HG03280 (cell line): Measurements from ENCODE around the gene SH3TC2.

Source experiments
- ATAC-seq: cut with Tn5 transposase; IDR thresholded peaks from one replicate; pipeline ENCODE4 v1.9.1; 2021; ENCODE audit warnings: mild to moderate bottlenecking, moderate library complexity; ENCODE audit not compliant: unreplicated experiment

Gene SH3TC2

GRCh38 chr5:149061341-149061740 lies 1.5 kb downstream of the SH3TC2 start:
- no peak for ATAC-seq

- ATAC-seq = no peak
These were observed 2.5 kb downstream of the SH3TC2 start for GRCh38 chr5:149060325-149060724.

GRCh38 chr5:149056616-149057165 lies 6.2 kb downstream of the SH3TC2 start:
- ATAC-seq = no peak

GRCh38 chr5:149054416-149054815 lies 8.4 kb downstream of the SH3TC2 start:
- no peak for ATAC-seq

- ATAC-seq = no peak
These were observed 9.7 kb downstream of the SH3TC2 start for GRCh38 chr5:149053072-149053695.

GRCh38 chr5:149049371-149049781 lies 13.5 kb downstream of the SH3TC2 start:
- ATAC-seq = no peak

- ATAC-seq = no peak
These were observed 14.1 kb downstream of the SH3TC2 start for GRCh38 chr5:149048811-149049210.

GRCh38 chr5:149047462-149047861 lies 15.4 kb downstream of the SH3TC2 start:
- no peak for ATAC-seq

GRCh38 chr5:149046196-149046829 lies 16.5 kb downstream of the SH3TC2 start:
- ATAC-seq = no peak

- no peak for ATAC-seq
These were observed 17.8 kb downstream of the SH3TC2 start for GRCh38 chr5:149045089-149045460.

- ATAC-seq = no peak
These were observed 18.3 kb downstream of the SH3TC2 start for GRCh38 chr5:149044453-149045088.

GRCh38 chr5:149043641-149044040 lies 19.2 kb downstream of the SH3TC2 start:
- no peak for ATAC-seq

- no peak for ATAC-seq
These were observed 20.0 kb downstream of the SH3TC2 start for GRCh38 chr5:149042865-149043264.

GRCh38 chr5:149041242-149041641 lies 21.6 kb downstream of the SH3TC2 start:
- no peak for ATAC-seq

GRCh38 chr5:149040421-149040820 lies 22.4 kb downstream of the SH3TC2 start:
- ATAC-seq = no peak

- ATAC-seq = no peak
These were observed 23.4 kb downstream of the SH3TC2 start for GRCh38 chr5:149039506-149039905.

- ATAC-seq = no peak
These were observed 24.4 kb downstream of the SH3TC2 start for GRCh38 chr5:149038336-149039080.

- ATAC-seq = no peak
These were observed 25.0 kb downstream of the SH3TC2 start for GRCh38 chr5:149037817-149038216.

GRCh38 chr5:149036970-149037369 lies 25.9 kb downstream of the SH3TC2 start:
- no peak for ATAC-seq

GRCh38 chr5:149036168-149036567 lies 26.7 kb downstream of the SH3TC2 start:
- ATAC-seq = no peak

GRCh38 chr5:149035372-149035790 lies 27.5 kb downstream of the SH3TC2 start:
- ATAC-seq = peak; percentile 84
